Measurements from ENCODE around the gene LCP1. TPM values are rescaled to one million over a fixed set of nuclear protein-coding genes. Genes with fewer than 3 reads are reported as not detected.

The LCP1 gene
- total RNA-seq, 6 experiments from 2014 or later: 0.05 TPM; not detected in 5

DNA sequence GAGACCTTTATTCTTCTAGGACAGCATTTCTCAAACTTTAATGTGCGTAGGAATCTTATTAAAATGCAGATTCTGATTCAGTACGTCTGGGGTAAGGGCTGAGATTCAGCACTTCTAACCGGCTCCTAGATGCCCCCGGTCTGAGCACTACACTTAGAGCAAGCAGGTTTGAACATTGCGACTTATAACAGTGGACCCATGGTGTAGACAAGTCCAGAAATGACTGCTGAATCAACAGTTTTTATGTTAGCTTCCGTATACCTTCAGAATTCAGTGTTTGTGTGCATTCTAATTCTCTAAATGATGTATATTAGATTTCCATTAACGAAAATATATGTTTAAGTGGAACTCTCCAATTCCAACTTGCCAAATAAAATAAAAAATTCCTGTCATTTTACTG lies 59.7 kb downstream of the LCP1 start:
- peaks cover 7% of the 10 kb centered on the region for H3K4me1 Mint-ChIP-seq (ENCODE audit: low read depth)
- TF ChIP-seq, protein P1, sequence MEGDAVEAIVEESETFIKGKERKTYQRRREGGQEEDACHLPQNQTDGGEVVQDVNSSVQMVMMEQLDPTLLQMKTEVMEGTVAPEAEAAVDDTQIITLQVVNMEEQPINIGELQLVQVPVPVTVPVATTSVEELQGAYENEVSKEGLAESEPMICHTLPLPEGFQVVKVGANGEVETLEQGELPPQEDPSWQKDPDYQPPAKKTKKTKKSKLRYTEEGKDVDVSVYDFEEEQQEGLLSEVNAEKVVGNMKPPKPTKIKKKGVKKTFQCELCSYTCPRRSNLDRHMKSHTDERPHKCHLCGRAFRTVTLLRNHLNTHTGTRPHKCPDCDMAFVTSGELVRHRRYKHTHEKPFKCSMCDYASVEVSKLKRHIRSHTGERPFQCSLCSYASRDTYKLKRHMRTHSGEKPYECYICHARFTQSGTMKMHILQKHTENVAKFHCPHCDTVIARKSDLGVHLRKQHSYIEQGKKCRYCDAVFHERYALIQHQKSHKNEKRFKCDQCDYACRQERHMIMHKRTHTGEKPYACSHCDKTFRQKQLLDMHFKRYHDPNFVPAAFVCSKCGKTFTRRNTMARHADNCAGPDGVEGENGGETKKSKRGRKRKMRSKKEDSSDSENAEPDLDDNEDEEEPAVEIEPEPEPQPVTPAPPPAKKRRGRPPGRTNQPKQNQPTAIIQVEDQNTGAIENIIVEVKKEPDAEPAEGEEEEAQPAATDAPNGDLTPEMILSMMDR (IDR thresholded peaks at IDR 0.05): no peak
- no peak for DNase-seq
- H3K27me3 Mint-ChIP-seq (ENCODE audit: insufficient read depth): peaks cover 21% of the 10 kb centered on the region
- no peak overlapping the region for H3K27ac Mint-ChIP-seq
- H3K9me3 Mint-ChIP-seq: no peaks in the 10 kb centered on the region
- no peaks in the 10 kb centered on the region for H3K36me3 Mint-ChIP-seq (ENCODE audit: low read depth)
- no peak overlapping the region for H3K4me3 Mint-ChIP-seq

DNA sequence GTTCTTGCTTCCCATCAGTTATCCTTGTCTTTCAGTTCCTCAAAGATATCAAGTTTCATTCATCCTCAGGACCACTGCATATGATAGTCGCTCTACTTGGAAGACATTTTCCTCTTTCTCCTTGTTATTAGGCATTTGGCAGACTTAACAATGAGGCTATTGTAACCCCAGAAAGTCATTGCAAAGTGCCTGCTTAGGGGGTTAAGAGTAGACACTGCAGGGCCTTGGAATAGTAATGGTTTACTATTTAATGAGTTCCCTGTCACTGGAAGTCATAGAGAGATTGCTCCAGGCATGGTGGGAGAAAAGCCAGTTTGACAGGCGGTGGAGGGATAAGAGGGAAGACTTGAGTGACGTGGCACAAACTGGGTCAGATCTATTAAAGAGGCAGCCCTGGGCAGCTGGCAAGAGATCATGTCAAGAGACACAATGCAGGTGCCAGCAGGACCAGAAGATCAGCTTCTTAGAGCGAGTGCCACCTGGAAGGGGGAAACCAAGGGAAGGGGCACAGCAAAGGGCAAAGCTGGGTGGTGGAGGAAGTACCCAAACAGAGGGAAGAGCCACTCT lies 60.3 kb downstream of the LCP1 start:
- H3K36me3 Mint-ChIP-seq (ENCODE audit: low read depth): no peaks in the 10 kb centered on the region

DNA sequence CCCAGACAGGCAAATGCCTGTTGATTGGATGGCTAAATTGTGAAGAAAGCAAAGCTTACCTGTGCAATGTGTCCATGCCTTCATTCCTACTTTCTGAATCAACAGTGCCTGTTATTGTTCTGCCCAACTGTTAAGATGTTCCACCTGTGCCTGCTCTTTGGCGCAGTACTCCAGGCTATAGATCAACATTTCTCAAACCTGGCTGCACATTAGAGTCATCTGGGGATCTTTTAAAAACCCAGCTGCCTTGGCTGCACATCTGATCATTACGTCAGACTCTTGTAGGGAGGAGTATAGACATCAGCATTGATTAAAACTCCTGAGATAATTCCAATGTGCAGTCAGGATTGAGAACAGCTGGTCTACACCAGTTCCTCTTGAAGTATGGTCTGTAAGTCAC lies 60.9 kb downstream of the LCP1 start:
- H3K4me1 Mint-ChIP-seq (ENCODE audit: low read depth): peaks cover 7% of the 10 kb centered on the region

More for the DNA sequence above, 60.3 kb downstream of the LCP1 start:
- DNase-seq: no peak
- TF ChIP-seq, protein P1 (IDR thresholded peaks at IDR 0.05): no peak
- no peaks in the 10 kb centered on the region for H3K9me3 Mint-ChIP-seq
- H3K4me1 Mint-ChIP-seq (ENCODE audit: low read depth): peaks cover 7% of the 10 kb centered on the region
- peaks cover 21% of the 10 kb centered on the region for H3K27me3 Mint-ChIP-seq (ENCODE audit: insufficient read depth)
- no peak overlapping the region for H3K4me3 Mint-ChIP-seq
- no peak overlapping the region for H3K27ac Mint-ChIP-seq

DNA sequence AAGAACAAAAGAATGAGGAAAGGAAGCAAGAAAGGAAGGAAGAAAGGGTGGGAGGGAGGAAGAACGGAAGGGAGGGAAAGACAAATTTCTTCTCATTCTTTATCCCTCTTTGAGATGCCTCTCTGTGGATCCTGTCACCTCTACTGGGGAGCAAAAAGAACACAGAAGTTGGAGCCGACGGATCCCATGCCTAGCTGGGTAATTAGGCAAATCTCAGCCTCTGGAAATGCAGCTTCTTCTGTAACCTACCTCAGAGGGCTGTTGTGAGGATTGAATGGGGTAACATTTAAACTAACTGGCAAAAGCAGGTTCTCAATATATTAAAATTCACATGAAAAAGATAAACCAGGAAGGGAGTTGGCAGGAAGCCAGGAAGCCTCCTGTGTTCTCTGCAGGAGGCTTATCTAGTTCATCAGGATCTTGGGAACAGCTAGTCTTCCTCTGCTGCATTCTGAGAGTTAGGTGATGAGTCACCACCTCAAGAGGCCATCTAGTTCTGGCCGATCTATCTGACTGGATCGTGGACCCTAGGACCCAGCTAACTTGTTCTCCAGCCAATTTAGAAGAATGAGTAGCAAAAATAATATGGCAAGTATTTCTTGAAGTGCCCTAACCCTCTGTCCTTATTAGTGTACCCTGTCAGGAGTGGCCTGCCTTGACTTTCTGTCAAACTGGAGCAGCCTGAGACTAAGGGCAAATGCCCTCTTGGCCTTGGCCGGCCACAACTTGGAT lies 61.9 kb downstream of the LCP1 start:
- no peaks in the 10 kb centered on the region for H3K36me3 Mint-ChIP-seq (ENCODE audit: low read depth)
- H3K27ac Mint-ChIP-seq: no peak overlapping the region
- H3K9me3 Mint-ChIP-seq: no peaks in the 10 kb centered on the region

More for the DNA sequence above, 60.9 kb downstream of the LCP1 start:
- Mint-ChIP-seq H3K9me3 (no peaks in the 10 kb centered on the region), H3K36me3 (ENCODE audit: low read depth) (no peaks in the 10 kb centered on the region), H3K4me3 (no peak overlapping the region), H3K27ac (no peak overlapping the region), H3K27me3 (ENCODE audit: insufficient read depth) (peaks cover 21% of the 10 kb centered on the region)
- TF ChIP-seq, protein P1 (IDR thresholded peaks at IDR 0.05): no peak
- no peak for DNase-seq

DNA sequence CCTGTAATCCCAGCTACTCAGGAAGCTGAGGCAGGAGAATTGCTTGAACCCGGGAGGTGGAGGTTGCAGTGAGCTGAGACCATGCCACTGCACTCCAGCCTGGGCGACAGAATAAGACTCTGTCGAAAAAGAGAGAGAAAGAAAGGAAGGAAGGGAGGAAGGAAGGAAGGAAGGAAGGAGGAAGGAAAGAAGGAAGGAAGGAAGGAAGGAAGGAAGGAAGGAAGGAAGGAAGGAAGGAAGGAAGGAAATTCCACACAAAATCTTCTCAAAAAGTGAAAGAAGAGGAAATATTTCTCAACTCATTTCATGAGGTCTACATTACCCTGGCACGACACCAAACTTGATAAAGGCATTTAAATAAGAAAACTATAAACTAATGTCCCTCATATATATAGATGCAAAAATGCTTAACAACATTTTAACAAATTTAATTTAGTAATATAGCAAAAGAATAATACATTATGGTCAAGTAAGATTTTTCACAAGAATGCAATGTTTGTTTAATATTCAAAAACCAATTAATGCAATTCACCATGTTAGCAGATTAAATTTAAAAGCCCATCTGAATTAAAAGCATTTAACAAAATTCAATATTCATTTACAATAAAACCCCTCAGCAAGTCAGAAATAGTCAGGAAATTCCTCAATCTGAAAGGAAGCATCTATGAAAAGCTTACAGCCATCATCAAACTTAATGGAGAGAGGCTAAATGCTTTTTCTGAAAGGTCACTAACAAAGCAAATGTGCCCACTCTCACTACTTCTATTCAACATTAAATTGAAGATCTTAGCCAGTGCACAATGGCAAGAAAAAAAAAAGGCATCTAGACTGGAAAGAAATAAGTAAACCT lies 65.1 kb downstream of the LCP1 start:
- H3K27ac Mint-ChIP-seq: no peak overlapping the region
- DNase-seq: no peak
- TF ChIP-seq, protein P1 (IDR thresholded peaks at IDR 0.05): no peak
- no peaks in the 10 kb centered on the region for H3K36me3 Mint-ChIP-seq (ENCODE audit: low read depth)
- H3K27me3 Mint-ChIP-seq (ENCODE audit: insufficient read depth): peaks cover 4% of the 10 kb centered on the region
- no peaks in the 10 kb centered on the region for H3K9me3 Mint-ChIP-seq
- no peak overlapping the region for H3K4me3 Mint-ChIP-seq
- H3K4me1 Mint-ChIP-seq (ENCODE audit: low read depth): no peaks in the 10 kb centered on the region

More for the DNA sequence above, 61.9 kb downstream of the LCP1 start:
- Mint-ChIP-seq H3K4me1 (ENCODE audit: low read depth) (no peaks in the 10 kb centered on the region), H3K4me3 (no peak overlapping the region), H3K27me3 (ENCODE audit: insufficient read depth) (peaks cover 18% of the 10 kb centered on the region)
- DNase-seq: peak; percentile 0
- TF ChIP-seq, protein P1 (IDR thresholded peaks at IDR 0.05): no peak

Data from HFFc6 (cell line).